CD4-positive, alpha-beta T cell (primary cell): Measurements from ENCODE around the gene ACTN1. TPM values are rescaled to one million over a fixed set of nuclear protein-coding genes. Genes with fewer than 3 reads are reported as not detected.

Experiments
- ATAC-seq: fragments of 200-7000 bp; cut with Tn5 transposase; one replicate; pipeline ENCODE4 v1.10.0; 2022; ENCODE audit warnings: mild to moderate bottlenecking; ENCODE audit not compliant: poor library complexity
- CTCF ChIA-PET: fragments of 350-600 bp; sonication (Branson Sonifier 250); formaldehyde crosslinking; loops from one replicate; lab custom pipeline; 2021; ENCODE audit warnings: antibody characterized with exemption, inconsistent platforms; lab: Charles Lee
- POLR2A ChIA-PET: fragments of 350-600 bp; sonication (Branson Sonifier 250); formaldehyde crosslinking; loops from one replicate; lab custom pipeline; 2021; ENCODE audit warnings: antibody characterized with exemption, inconsistent platforms; lab: Charles Lee
- DNase-seq, 14 experiments: peaks; one replicate each; pipeline ENCODE4 v3.0.0-alpha.2; 2013 to 2020; ENCODE audit warnings: mixed read lengths in 2 of 14
- H3K27ac ChIP-seq, 2 donors: one replicate each; pipeline versions ENCODE4 v1.5.1 to v1.7.0; 2013; ENCODE audit warnings: low read length in 2 of 2, low read depth in 1 of 2, mild to moderate bottlenecking in 1 of 2
- H3K27me3 ChIP-seq, 2 experiments: 1 replicate in 1 of 2; 2 replicates in 1 of 2; pipeline versions ENCODE4 v1.6.1 to v1.7.0; 2013; ENCODE audit warnings: low read length in 2 of 2, control low read depth in 1 of 2, mild to moderate bottlenecking in 1 of 2, moderate library complexity in 1 of 2; ENCODE audit not compliant: insufficient read depth in 2 of 2, control insufficient read depth in 1 of 2
- H3K36me3 ChIP-seq: one replicate; pipeline ENCODE4 v1.6.1; 2013; ENCODE audit warnings: low read length, control low read depth; ENCODE audit not compliant: insufficient read depth
- H3K4me1 ChIP-seq: one replicate; pipeline ENCODE4 v1.6.1; 2013; ENCODE audit warnings: low read length, control low read depth; ENCODE audit not compliant: insufficient read depth
- H3K4me3 ChIP-seq: one replicate; pipeline ENCODE4 v1.5.1; 2013; ENCODE audit warnings: mild to moderate bottlenecking, low read length, moderate library complexity
- H3K9me3 ChIP-seq, 2 experiments: 1 replicate in 1 of 2; 2 replicates in 1 of 2; pipeline versions ENCODE4 v1.6.1 to v1.7.0; 2013; ENCODE audit warnings: low read length in 2 of 2, mild to moderate bottlenecking in 2 of 2, control low read depth in 1 of 2, moderate library complexity in 1 of 2; ENCODE audit not compliant: control insufficient read depth in 1 of 2, insufficient read depth in 1 of 2
- H3K27ac Mint-ChIP-seq: one replicate; pipeline ENCODE4 v1.8.0; 2020; ENCODE audit warnings: mixed read lengths
- H3K27me3 Mint-ChIP-seq: one replicate; pipeline ENCODE4 v1.8.0; 2021; ENCODE audit warnings: mixed read lengths
- H3K36me3 Mint-ChIP-seq: one replicate; pipeline ENCODE4 v1.8.0; 2021; ENCODE audit warnings: low read depth, mixed read lengths
- H3K4me1 Mint-ChIP-seq: one replicate; pipeline ENCODE4 v1.8.0; 2021; ENCODE audit warnings: low read depth, mixed read lengths
- H3K4me3 Mint-ChIP-seq: one replicate; pipeline ENCODE4 v1.8.0; 2020; ENCODE audit warnings: mild to moderate bottlenecking, mixed read lengths
- H3K9me3 Mint-ChIP-seq: one replicate; pipeline ENCODE4 v1.8.0; 2020; ENCODE audit warnings: mixed read lengths
- CTCF ChIP-seq: fragments of 200-600 bp; IDR thresholded peaks from one replicate; pipeline ENCODE4 v1.8.0; 2022; ENCODE audit warnings: antibody characterized with exemption, mild to moderate bottlenecking
- intact Hi-C, 2 experiments: fragments of 100-400 bp; cut with DNase I in 1 of 2; cut with micrococcal nuclease in 1 of 2; formaldehyde crosslinking; loops; one replicate each; pipeline versions ENCODE4 v1.15.1 to v1.9.0; 2023 to 2025; cut with DNase I, micrococcal nuclease
- total RNA-seq, 174 experiments: library from RNA in 2 of 174; stranded (reverse) in 2 of 174; gene quantifications; one replicate each; pipeline ENCODE4 v1.2.3 and lab custom pipeline; 2021 to 2026

The ACTN1 gene
- total RNA-seq, 2 experiments from 2014 or later, result 128 to 143 TPM

DNA sequence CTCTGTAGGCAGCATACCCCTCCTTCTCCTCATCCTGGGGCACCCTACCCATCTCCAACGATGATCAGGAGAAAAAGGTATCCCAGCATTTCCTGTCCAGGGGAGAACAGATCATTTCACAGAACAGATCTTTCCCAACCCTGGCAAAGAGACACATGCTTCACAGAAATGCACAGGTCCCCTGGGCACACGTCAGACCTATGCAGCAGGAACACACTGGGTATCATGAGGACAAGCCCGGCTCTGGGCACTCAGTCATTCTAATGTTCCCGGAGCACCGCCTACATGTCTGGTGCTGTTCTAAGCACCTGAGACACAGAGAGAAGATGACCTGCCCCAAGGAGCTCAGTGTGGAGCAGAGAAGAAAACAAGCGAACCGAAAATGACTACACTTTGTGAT, 56.2 kb downstream of the ACTN1 start:
- H3K36me3 Mint-ChIP-seq, result peaks cover 81% of the 10 kb centered on the region
- CTCF ChIA-PET, result interaction anchor here (1.9 kb wide), 1 partner anchor 12 kb away, joined by 6 read pairs; no protein-coding TSS in a partner anchor
- H3K4me1 ChIP-seq, result peaks cover 30% of the 10 kb centered on the region

GRCh38 chr14:68922201-68922621, 56.9 kb downstream of the ACTN1 start:
- peak overlapping the region; percentile 78 for H3K27ac Mint-ChIP-seq
- no peaks in the 10 kb centered on the region for H3K27me3 ChIP-seq
- no peak for TF ChIP-seq CTCF
- ATAC-seq, result no peak
- H3K9me3 ChIP-seq, result peaks cover 4 to 10% of the 10 kb centered on the region in 2 experiments
- POLR2A ChIA-PET, result no interaction called here
- H3K4me1 Mint-ChIP-seq, result peaks cover 74% of the 10 kb centered on the region
- CTCF ChIA-PET, result interaction anchor here (1.9 kb wide), 1 partner anchor 11 kb away, joined by 6 read pairs; no protein-coding TSS in a partner anchor
- H3K36me3 Mint-ChIP-seq, result peaks cover 87% of the 10 kb centered on the region
- H3K4me3 Mint-ChIP-seq, result no peak overlapping the region
- H3K9me3 Mint-ChIP-seq, result peaks cover 7% of the 10 kb centered on the region
- H3K4me1 ChIP-seq, result peaks cover 25% of the 10 kb centered on the region
- no peaks in the 10 kb centered on the region for H3K27me3 Mint-ChIP-seq
- peaks cover 44% of the 10 kb centered on the region for H3K36me3 ChIP-seq
- peak overlapping the region in 1 of 2 donors; percentile 24 for H3K27ac ChIP-seq
- H3K4me3 ChIP-seq, result no peak overlapping the region
- DNase-seq, result no peak
- intact Hi-C loops, result no loop called here

More for the DNA sequence above, 56.2 kb downstream of the ACTN1 start:
- no peaks in the 10 kb centered on the region for H3K27me3 Mint-ChIP-seq
- Histone ChIP-seq H3K27me3 (no peaks in the 10 kb centered on the region), H3K36me3 (peaks cover 40% of the 10 kb centered on the region), H3K4me3 (no peak overlapping the region), H3K27ac (no peak overlapping the region), H3K9me3 (peaks cover 4 to 10% of the 10 kb centered on the region in 2 experiments)
- intact Hi-C loops, result no loop called here
- DNase-seq (no peak), ATAC-seq (no peak)
- H3K9me3 Mint-ChIP-seq, result peaks cover 7% of the 10 kb centered on the region
- no peak overlapping the region for H3K4me3 Mint-ChIP-seq
- peak overlapping the region; percentile 78 for H3K27ac Mint-ChIP-seq
- POLR2A ChIA-PET, result no interaction called here
- TF ChIP-seq CTCF, result no peak
- H3K4me1 Mint-ChIP-seq, result peaks cover 79% of the 10 kb centered on the region

DNA sequence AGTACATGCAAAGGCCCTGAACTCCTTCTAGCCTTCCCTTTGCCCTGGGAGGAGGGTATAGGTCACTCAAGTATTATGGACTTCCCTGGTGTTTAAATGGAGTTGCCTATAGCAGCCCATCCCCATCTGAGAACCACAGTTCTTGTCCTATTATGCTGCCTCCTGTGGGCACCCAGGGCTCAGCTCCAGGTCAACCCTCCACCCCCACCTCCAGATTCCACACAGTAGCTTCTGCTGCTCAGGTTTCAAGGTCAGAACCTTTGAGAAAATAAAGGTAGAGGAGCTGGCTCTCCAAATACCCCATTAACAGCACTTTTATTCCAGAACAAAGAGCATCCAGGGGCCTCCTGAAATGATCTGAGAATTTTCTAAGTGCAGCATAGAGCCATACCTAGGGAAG, 57.4 kb downstream of the ACTN1 start:
- peak overlapping the region; percentile 63 for H3K27ac Mint-ChIP-seq
- DNase-seq (no peak), ATAC-seq (no peak)
- POLR2A ChIA-PET, result no interaction called here
- no peak overlapping the region for H3K4me3 Mint-ChIP-seq
- peaks cover 87% of the 10 kb centered on the region for H3K36me3 Mint-ChIP-seq
- H3K9me3 Mint-ChIP-seq, result peaks cover 6% of the 10 kb centered on the region
- CTCF ChIA-PET, result interaction anchor here (1.9 kb wide), 1 partner anchor 10 kb away, joined by 6 read pairs; no protein-coding TSS in a partner anchor
- H3K4me1 Mint-ChIP-seq, result peaks cover 68% of the 10 kb centered on the region
- H3K27me3 Mint-ChIP-seq, result no peaks in the 10 kb centered on the region
- Histone ChIP-seq H3K4me3 (no peak overlapping the region), H3K27ac (peak overlapping the region in 1 of 2 donors; percentile 24), H3K9me3 (peaks cover 4 to 8% of the 10 kb centered on the region in 2 experiments), H3K27me3 (no peaks in the 10 kb centered on the region), H3K36me3 (peaks cover 44% of the 10 kb centered on the region), H3K4me1 (peaks cover 26% of the 10 kb centered on the region)
- no peak for TF ChIP-seq CTCF
- intact Hi-C loops, result no loop called here
